ENCODE measurements around the gene RBM17. TPM values are rescaled to one million over a fixed set of nuclear protein-coding genes. Genes with fewer than 3 reads are reported as not detected.
A peak's percentile ranks its signal among the peaks of the same experiment; 100 is the strongest.

The RBM17 gene
- total RNA-seq, 1 experiment from 2014 or later: 124 TPM

DNA sequence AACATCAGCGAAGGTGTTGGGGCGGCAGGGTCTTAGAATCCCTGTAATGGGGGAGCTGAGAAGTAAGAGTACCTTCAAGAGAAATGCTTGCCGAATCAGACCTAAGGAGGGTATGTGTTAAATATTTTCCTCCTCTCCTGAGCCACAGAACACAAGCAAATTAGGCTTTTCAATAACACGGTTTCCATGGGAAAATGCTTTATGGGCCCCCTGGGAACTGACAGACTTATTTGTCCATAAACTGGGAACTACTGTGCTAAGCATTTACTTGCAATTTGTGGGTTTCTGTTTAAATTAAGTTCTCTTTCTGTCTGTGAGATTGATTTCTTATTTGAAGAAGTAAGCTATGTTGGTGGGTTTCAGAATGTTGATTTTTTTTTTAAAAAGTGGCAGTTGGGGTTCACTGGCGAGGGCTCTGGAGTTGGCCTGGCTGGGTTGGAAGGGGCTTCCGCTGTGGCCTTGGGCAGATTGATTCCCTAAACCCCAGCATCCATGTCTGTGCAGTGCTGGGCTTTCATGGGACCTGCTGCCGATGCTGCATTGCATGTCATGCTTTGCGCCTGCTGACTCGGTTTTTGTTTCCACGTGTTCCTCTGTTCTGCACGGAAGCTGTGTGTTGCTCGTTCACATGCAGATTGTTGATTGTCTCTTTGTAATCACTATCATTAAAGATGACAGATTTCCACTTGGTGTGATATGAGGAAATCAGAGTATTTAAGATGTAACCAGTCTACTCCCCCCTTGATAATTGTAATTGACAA, 7.2 kb downstream of the RBM17 start:
- no peak overlapping the region for H2BK20ac ChIP-seq (ENCODE audit: low read depth, low read length, poor library complexity, severe bottlenecking)

More for the DNA sequence above, 7.2 kb downstream of the RBM17 start:
- peaks cover 3% of the 10 kb centered on the region; the same call in 1 of the 2 replicates for H3K4me1 ChIP-seq (ENCODE audit: insufficient read depth, low read length)
- no peaks in the 10 kb centered on the region for H3K9me3 Mint-ChIP-seq
- no peak overlapping the region for H3K9ac ChIP-seq (ENCODE audit: extremely low read depth, insufficient read length, low read length)
- no peak overlapping the region for H2AK5ac ChIP-seq (ENCODE audit: insufficient read length, low read length)
- no peak for TF ChIP-seq CTCF (conservative IDR thresholded peaks at IDR 0.05)
- no peaks in the 10 kb centered on the region for H3K9me3 ChIP-seq (ENCODE audit: control insufficient read depth, low read depth, low read length)
- no peak overlapping the region for H2BK120ac ChIP-seq (ENCODE audit: low read depth, low read length, poor library complexity, severe bottlenecking)
- no peak overlapping the region for H2BK15ac ChIP-seq (ENCODE audit: low read depth, low read length)
- H3K18ac ChIP-seq (ENCODE audit: insufficient read length, low read depth, low read length): no peak overlapping the region
- H2BK12ac ChIP-seq (ENCODE audit: insufficient read length, low read depth, low read length): no peak overlapping the region
- DNase-seq: no peak
- peaks cover 7 to 31% (median 27%) of the 10 kb centered on the region in 3 experiments for H3K36me3 Mint-ChIP-seq (ENCODE audit: insufficient read depth in 1 of 3, low read depth in 3 of 3)
- no peak overlapping the region for H2AFZ ChIP-seq (ENCODE audit: low read length)
- H3K27me3 Mint-ChIP-seq (ENCODE audit: low read depth): no peaks in the 10 kb centered on the region
- no peak overlapping the region for H3K4ac ChIP-seq (ENCODE audit: low read depth, low read length)
- H4K91ac ChIP-seq (ENCODE audit: insufficient read length, low read depth, low read length): no peak overlapping the region
- no peaks in the 10 kb centered on the region for H3K27me3 ChIP-seq (ENCODE audit: insufficient read depth, low read length)
- H4K20me1 ChIP-seq (ENCODE audit: control insufficient read depth, insufficient read depth, insufficient read length): no peaks in the 10 kb centered on the region
- no peak overlapping the region for H4K8ac ChIP-seq (replicated peaks; ENCODE audit: insufficient read length, low read depth, low read length)
- H3K56ac ChIP-seq (ENCODE audit: insufficient read length, low read depth, low read length): no peak overlapping the region
- peaks cover 36% of the 10 kb centered on the region; the same call in 1 of the 2 replicates for H3K79me2 ChIP-seq (ENCODE audit: insufficient read depth, low read length)
- H2BK5ac ChIP-seq (ENCODE audit: insufficient read length, low read length): no peak overlapping the region
- H3K14ac ChIP-seq (ENCODE audit: insufficient read depth, low read length): peak overlapping the region; percentile 24; the same call in 1 of the 2 replicates
- peaks cover 65 to 73% of the 10 kb centered on the region in 2 experiments for H3K4me1 Mint-ChIP-seq
- H3K4me2 ChIP-seq (ENCODE audit: insufficient read depth, insufficient read length, low read length): no peak overlapping the region
- no peak overlapping the region for H3K23ac ChIP-seq (ENCODE audit: insufficient read length, low read depth, low read length)
- no peaks in the 10 kb centered on the region for H3K79me1 ChIP-seq (ENCODE audit: insufficient read depth, low read depth, low read length, poor library complexity, severe bottlenecking)
- WGBS (ENCODE audit: extremely low coverage, insufficient read length, low lambda C conversion rate): no CpG with 5 or more reads among the region's 12 CpGs
- H3K27ac ChIP-seq (ENCODE audit: insufficient read length, low read depth, low read length): no peak overlapping the region
- no peak overlapping the region for H3K4me3 Mint-ChIP-seq
- peak overlapping the region; percentile 62 to 74 (median 63); a peak in 5 of 7 replicates for H3K27ac Mint-ChIP-seq
- H4K5ac ChIP-seq (ENCODE audit: insufficient read length, low read depth, low read length): no peak overlapping the region
- H3T11ph ChIP-seq (ENCODE audit: low read length): no peak overlapping the region
- no peaks in the 10 kb centered on the region for H3K23me2 ChIP-seq (ENCODE audit: insufficient read length, low read depth, low read length, poor library complexity, severe bottlenecking)
